ENCODE measurements around the gene JSRP1. TPM values are rescaled to one million over a fixed set of nuclear protein-coding genes. Genes with fewer than 3 reads are reported as not detected.
"Not testable (repeated sequence)": the region's sequence is repeated elsewhere in the genome, so short reads cannot be mapped to it uniquely, and the experiment has no call there.

JSRP1 gene
- total RNA-seq, 4 donors from 2014 or later: not detected

- no peak for DNase-seq (ENCODE audit: low spot score)
- no peak for ATAC-seq (ENCODE audit: low FRiP score)
- no peak for TF ChIP-seq CTCF (IDR thresholded peaks at IDR 0.05)
These were observed 31.5 kb upstream of the JSRP1 start for GRCh38 chr19:2287585-2288337.

DNA sequence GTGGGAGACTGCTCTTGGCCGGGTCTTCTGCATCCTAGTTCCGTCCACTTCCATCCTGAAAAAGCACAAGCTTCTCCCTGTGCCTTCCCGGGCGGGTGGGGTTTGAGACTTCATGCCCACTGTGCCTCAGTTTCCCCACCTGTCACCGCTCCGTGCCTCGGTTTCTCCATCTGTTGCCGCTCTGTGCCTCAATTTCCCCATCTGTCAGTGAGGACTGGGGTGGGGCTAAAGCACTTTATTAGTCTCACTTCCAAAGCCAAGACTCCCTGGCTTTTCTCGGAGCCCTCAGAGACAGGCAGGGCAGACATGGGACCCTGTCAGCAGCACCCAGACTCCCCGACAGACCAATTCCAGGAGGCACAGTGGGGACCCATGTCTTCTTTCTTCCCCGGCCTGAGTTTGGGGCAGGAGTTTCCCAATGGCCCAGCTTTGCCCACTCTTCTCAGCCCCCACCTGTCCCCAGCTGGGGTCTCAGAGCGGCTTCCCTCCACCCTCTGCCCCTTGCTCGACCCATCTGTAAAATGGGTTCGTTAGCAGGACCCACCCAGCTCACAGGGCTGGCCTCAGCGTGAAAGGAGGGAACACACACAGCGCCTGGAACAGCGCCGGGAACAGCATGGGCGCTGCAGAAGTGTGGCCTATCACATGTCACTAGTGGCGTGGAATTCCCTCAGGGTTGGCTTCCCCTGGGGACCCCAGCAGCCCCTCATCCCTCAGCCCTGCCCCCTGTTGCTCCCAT lies 30.4 kb upstream of the JSRP1 start:
- DNase-seq (ENCODE audit: low spot score) (no peak), ATAC-seq (ENCODE audit: low FRiP score) (no peak)
- TF ChIP-seq CTCF (IDR thresholded peaks at IDR 0.05): no peak

DNA sequence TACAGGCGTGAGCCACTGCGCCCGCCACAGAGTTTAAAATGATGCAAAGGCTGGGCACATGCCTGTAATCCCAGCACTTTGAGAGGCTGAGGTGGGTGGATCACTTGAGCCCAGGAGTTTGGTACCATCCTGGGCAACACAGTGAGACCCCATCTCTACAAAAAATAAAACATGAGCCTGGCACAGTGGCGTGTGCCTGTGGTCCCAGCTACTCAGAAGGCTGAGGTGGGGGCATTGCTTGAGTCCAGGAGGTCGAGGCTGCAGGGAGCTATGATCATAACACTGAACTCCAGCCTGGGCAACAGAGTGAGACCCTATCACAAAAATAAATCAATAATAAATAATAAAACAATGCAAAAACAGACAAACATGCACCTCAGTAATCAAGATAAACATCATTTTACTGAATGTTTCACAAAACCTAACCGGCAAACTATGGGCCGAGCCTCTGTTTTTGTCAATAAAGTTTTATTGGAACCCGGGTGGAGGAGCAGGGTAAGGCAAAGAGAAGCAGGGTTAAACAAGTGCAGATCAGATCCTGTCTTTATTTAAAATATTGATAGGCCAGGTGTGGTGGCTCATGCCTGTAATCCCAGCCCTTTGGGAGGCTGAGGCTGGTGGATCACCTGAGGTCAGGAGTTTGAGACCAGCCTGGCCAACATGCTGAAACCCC lies 27.8 kb upstream of the JSRP1 start:
- DNase-seq (ENCODE audit: low spot score) (no peak), ATAC-seq (ENCODE audit: low FRiP score) (no peak)
- no peak for TF ChIP-seq CTCF (IDR thresholded peaks at IDR 0.05)

GRCh38 chr19:2282862-2283237 lies 26.6 kb upstream of the JSRP1 start:
- no peak for TF ChIP-seq CTCF (IDR thresholded peaks at IDR 0.05)
- ATAC-seq (ENCODE audit: low FRiP score): no peak
- no peak for DNase-seq (ENCODE audit: low spot score)

GRCh38 chr19:2282062-2282861 lies 26.0 kb upstream of the JSRP1 start, which contains the start of gene PEAK3:
PEAK3 (minus strand) TSS chr19:2282175; CDS start chr19:2280931, 1,244 bp downstream.
- TF ChIP-seq CTCF (IDR thresholded peaks at IDR 0.05): no peak
- DNase-seq (ENCODE audit: low spot score) (no peak), ATAC-seq (ENCODE audit: low FRiP score) (peak; percentile 35)

GRCh38 chr19:2281265-2282061 lies 25.2 kb upstream of the JSRP1 start:
- DNase-seq (ENCODE audit: low spot score); ATAC-seq (ENCODE audit: low FRiP score): not testable (repeated sequence)
